ENCODE results near the gene HTR4. TPM values are rescaled to one million over a fixed set of nuclear protein-coding genes. Genes with fewer than 3 reads are reported as not detected.

The HTR4 gene
- total RNA-seq, 1 experiment from 2014 or later = not detected

DNA sequence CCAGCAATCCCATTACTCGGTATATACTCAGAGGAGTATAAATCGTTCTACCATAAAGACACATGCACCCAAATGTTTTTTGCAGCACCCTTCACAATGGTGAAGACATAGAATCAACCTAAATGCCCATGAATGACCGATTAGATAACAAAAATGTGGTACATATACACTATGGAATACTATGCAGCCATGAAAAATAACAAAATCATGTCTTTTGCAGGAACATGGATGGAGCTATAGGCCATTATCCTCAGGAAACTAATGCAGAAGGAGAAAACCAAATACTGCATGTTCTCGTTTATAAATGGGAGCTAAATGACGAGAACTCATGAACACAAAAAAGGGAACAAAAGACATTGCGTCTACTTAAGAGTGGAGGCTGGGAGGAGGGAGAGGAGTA, 114.5 kb downstream of the HTR4 start:
- CTCF ChIA-PET = no interaction called here
- TF ChIP-seq CEBPB (IDR thresholded peaks at IDR 0.05; ENCODE audit: low read depth) = no peak
- no peak for TF ChIP-seq CBX3 (IDR thresholded peaks at IDR 0.05; ENCODE audit: low read depth)
- TF ChIP-seq POLR2A (IDR thresholded peaks at IDR 0.05; ENCODE audit: borderline replicate concordance, extremely low read depth, insufficient read depth, insufficient read length) = no peak
- H3K4me3 ChIP-seq (replicated peaks in 1 of 2; ENCODE audit: low read depth in 1 of 2, low read length in 2 of 2) = no peak overlapping the region
- H3K4me1 ChIP-seq (ENCODE audit: control insufficient read depth in 1 of 2, insufficient read depth in 2 of 2, low read length in 2 of 2) = no peaks in the 10 kb centered on the region
- H3K4me2 ChIP-seq (ENCODE audit: low read length) = no peak overlapping the region
- RAD21 ChIA-PET (ENCODE audit: low non-redundant PET in 1 of 2, low total read pairs in 2 of 2, uncharacterized antibody in 2 of 2, unreplicated experiment in 2 of 2) = no interaction called here
- DNase-seq (ENCODE audit: low read depth, low spot score) (no peak), ATAC-seq (no peak)
- H3K27ac ChIP-seq (ENCODE audit: low read depth, low read length) = no peak overlapping the region
- H4K20me1 ChIP-seq (ENCODE audit: insufficient read depth) = no peaks in the 10 kb centered on the region
- intact Hi-C loops (cut with micrococcal nuclease) = no loop called here
- POLR2A ChIA-PET = no interaction called here
- no TSS peak for BruUV-seq (replicated peaks)
- H3K9ac ChIP-seq (ENCODE audit: low read length) = no peak overlapping the region
- H3K36me3 ChIP-seq (ENCODE audit: control insufficient read depth in 1 of 2, insufficient read depth in 2 of 2, low read length in 2 of 2) = no peaks in the 10 kb centered on the region
- no peaks in the 10 kb centered on the region for H3K79me2 ChIP-seq (ENCODE audit: insufficient read depth, low read length)
- H3K9me2 ChIP-seq (ENCODE audit: insufficient read depth) = no peaks in the 10 kb centered on the region
- H3K27me3 ChIP-seq (ENCODE audit: insufficient read depth, low read length) = peaks cover 31% of the 10 kb centered on the region
- H3K9me3 ChIP-seq (ENCODE audit: control insufficient read depth in 1 of 2, insufficient read depth in 1 of 2, low read depth in 1 of 2, low read length in 2 of 2) = no peaks in the 10 kb centered on the region
- H2AFZ ChIP-seq (ENCODE audit: low read depth, low read length, poor library complexity, severe bottlenecking) = no peak overlapping the region

DNA sequence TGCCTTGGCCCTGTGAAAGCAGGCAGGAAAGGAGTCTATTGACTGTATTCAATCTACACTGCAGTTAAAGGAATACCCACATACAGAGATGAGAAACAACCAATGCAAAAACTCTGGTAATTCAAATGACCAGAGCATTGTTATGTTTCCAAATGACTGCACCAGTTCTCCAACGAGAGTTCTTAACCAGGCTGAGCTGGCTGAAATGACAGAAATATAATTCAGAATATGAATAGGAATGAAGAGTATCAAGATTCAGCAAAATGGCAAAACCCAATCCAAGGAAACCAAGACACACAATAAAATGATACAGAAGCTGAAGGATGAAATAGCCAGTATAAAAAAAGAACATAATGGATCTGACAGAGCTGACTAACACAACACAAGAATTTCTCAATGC, 119.1 kb downstream of the HTR4 start:
- H3K9ac ChIP-seq (ENCODE audit: low read length) = no peak overlapping the region
- H3K4me2 ChIP-seq (ENCODE audit: low read length) = no peak overlapping the region
- no peak overlapping the region for H3K4me3 ChIP-seq (replicated peaks in 1 of 2; ENCODE audit: low read depth in 1 of 2, low read length in 2 of 2)
- H3K36me3 ChIP-seq (ENCODE audit: control insufficient read depth in 1 of 2, insufficient read depth in 2 of 2, low read length in 2 of 2) = no peaks in the 10 kb centered on the region
- BruUV-seq (replicated peaks) = no TSS peak
- no peak overlapping the region for H2AFZ ChIP-seq (ENCODE audit: low read depth, low read length, poor library complexity, severe bottlenecking)
- intact Hi-C loops (cut with micrococcal nuclease) = no loop called here
- ChIA-PET CTCF (no interaction called here), POLR2A (no interaction called here), RAD21 (ENCODE audit: low non-redundant PET in 1 of 2, low total read pairs in 2 of 2, uncharacterized antibody in 2 of 2, unreplicated experiment in 2 of 2) (no interaction called here)
- no peak for DNase-seq (ENCODE audit: low read depth, low spot score)
- H3K79me2 ChIP-seq (ENCODE audit: insufficient read depth, low read length) = no peaks in the 10 kb centered on the region
- H3K4me1 ChIP-seq (ENCODE audit: control insufficient read depth in 1 of 2, insufficient read depth in 2 of 2, low read length in 2 of 2) = no peaks in the 10 kb centered on the region
- no peaks in the 10 kb centered on the region for H4K20me1 ChIP-seq (ENCODE audit: insufficient read depth)
- H3K9me2 ChIP-seq (ENCODE audit: insufficient read depth) = no peaks in the 10 kb centered on the region
- TF ChIP-seq, protein P1, sequence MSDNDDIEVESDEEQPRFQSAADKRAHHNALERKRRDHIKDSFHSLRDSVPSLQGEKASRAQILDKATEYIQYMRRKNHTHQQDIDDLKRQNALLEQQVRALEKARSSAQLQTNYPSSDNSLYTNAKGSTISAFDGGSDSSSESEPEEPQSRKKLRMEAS (IDR thresholded peaks at IDR 0.05) = no peak
- TF ChIP-seq, protein P2, sequence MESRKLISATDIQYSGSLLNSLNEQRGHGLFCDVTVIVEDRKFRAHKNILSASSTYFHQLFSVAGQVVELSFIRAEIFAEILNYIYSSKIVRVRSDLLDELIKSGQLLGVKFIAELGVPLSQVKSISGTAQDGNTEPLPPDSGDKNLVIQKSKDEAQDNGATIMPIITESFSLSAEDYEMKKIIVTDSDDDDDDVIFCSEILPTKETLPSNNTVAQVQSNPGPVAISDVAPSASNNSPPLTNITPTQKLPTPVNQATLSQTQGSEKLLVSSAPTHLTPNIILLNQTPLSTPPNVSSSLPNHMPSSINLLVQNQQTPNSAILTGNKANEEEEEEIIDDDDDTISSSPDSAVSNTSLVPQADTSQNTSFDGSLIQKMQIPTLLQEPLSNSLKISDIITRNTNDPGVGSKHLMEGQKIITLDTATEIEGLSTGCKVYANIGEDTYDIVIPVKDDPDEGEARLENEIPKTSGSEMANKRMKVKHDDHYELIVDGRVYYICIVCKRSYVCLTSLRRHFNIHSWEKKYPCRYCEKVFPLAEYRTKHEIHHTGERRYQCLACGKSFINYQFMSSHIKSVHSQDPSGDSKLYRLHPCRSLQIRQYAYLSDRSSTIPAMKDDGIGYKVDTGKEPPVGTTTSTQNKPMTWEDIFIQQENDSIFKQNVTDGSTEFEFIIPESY (IDR thresholded peaks at IDR 0.05; ENCODE audit: extremely low read depth, insufficient replicate concordance, low read length) = no peak
- no peak for TF ChIP-seq SRF (IDR thresholded peaks at IDR 0.05; ENCODE audit: low read depth)
- no peak for TF ChIP-seq POLR2A (IDR thresholded peaks at IDR 0.05; ENCODE audit: borderline replicate concordance, extremely low read depth, insufficient read depth, insufficient read length)
- TF ChIP-seq, protein P3, sequence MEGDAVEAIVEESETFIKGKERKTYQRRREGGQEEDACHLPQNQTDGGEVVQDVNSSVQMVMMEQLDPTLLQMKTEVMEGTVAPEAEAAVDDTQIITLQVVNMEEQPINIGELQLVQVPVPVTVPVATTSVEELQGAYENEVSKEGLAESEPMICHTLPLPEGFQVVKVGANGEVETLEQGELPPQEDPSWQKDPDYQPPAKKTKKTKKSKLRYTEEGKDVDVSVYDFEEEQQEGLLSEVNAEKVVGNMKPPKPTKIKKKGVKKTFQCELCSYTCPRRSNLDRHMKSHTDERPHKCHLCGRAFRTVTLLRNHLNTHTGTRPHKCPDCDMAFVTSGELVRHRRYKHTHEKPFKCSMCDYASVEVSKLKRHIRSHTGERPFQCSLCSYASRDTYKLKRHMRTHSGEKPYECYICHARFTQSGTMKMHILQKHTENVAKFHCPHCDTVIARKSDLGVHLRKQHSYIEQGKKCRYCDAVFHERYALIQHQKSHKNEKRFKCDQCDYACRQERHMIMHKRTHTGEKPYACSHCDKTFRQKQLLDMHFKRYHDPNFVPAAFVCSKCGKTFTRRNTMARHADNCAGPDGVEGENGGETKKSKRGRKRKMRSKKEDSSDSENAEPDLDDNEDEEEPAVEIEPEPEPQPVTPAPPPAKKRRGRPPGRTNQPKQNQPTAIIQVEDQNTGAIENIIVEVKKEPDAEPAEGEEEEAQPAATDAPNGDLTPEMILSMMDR (IDR thresholded peaks at IDR 0.05 in 2 of 3, conservative IDR thresholded peaks at IDR 0.05 in 1 of 3; ENCODE audit: borderline replicate concordance in 1 of 3, insufficient read depth in 1 of 3, low read depth in 2 of 3, low read length in 2 of 3) = no peak
- no peak for TF ChIP-seq EGR1 (IDR thresholded peaks at IDR 0.05; ENCODE audit: low read depth)
- TF ChIP-seq ZFX (IDR thresholded peaks at IDR 0.05) = no peak
- TF ChIP-seq CEBPB (IDR thresholded peaks at IDR 0.05; ENCODE audit: low read depth) = no peak
- no peak for TF ChIP-seq EZH2 (IDR thresholded peaks at IDR 0.05)
- no peak for TF ChIP-seq YY1 (IDR thresholded peaks at IDR 0.05; ENCODE audit: extremely low read depth, insufficient replicate concordance, low read depth, low read length)
- TF ChIP-seq SIN3A (IDR thresholded peaks at IDR 0.05; ENCODE audit: low read depth) = no peak
- no peak for TF ChIP-seq RAD21 (IDR thresholded peaks at IDR 0.05; ENCODE audit: low read depth)
- no peak for TF ChIP-seq CBX3 (IDR thresholded peaks at IDR 0.05; ENCODE audit: low read depth)
- TF ChIP-seq ELF1 (IDR thresholded peaks at IDR 0.05; ENCODE audit: borderline replicate concordance, low read depth) = no peak
- TF ChIP-seq POLR2AphosphoS5 (IDR thresholded peaks at IDR 0.05; ENCODE audit: low read depth, low read length) = no peak
- no peak for TF ChIP-seq ZNF274 (IDR thresholded peaks at IDR 0.05; ENCODE audit: low read depth, low read length)
- no peak overlapping the region for H3K27ac ChIP-seq (ENCODE audit: low read depth, low read length)
- H3K9me3 ChIP-seq (ENCODE audit: control insufficient read depth in 1 of 2, insufficient read depth in 1 of 2, low read depth in 1 of 2, low read length in 2 of 2) = no peaks in the 10 kb centered on the region; a peak in 1 of 4 replicates
- ATAC-seq = no peak
- peaks cover 10% of the 10 kb centered on the region for H3K27me3 ChIP-seq (ENCODE audit: insufficient read depth, low read length)
